IPS-20b (cell line): ENCODE results near the gene ATP2B3.

Source experiments
- H3K27ac ChIP-seq: one replicate; pipeline ENCODE4 v1.5.1; 2013; ENCODE audit warnings: low read length
- H3K27me3 ChIP-seq: 2 replicates; pipeline ENCODE4 v1.6.1; 2013; ENCODE audit warnings: mild to moderate bottlenecking, low read length, inconsistent platforms; ENCODE audit not compliant: insufficient read depth
- H3K36me3 ChIP-seq: 2 replicates; pipeline ENCODE4 v1.6.1; 2013; ENCODE audit warnings: low read depth, mild to moderate bottlenecking, inconsistent platforms, low read length, moderate library complexity; ENCODE audit not compliant: insufficient read depth
- H3K4me1 ChIP-seq: 2 replicates; pipeline ENCODE4 v1.6.1; 2013; ENCODE audit warnings: mild to moderate bottlenecking, control low read depth, inconsistent platforms, low read length, moderate library complexity; ENCODE audit not compliant: insufficient read depth
- H3K4me3 ChIP-seq: 2 replicates; pipeline ENCODE4 v1.5.1; 2013; ENCODE audit warnings: mild to moderate bottlenecking, low read length, inconsistent platforms
- H3K9ac ChIP-seq: 2 replicates; pipeline ENCODE4 v1.6.1; 2013; ENCODE audit warnings: low read depth, mild to moderate bottlenecking, inconsistent platforms, low read length, moderate library complexity
- H3K9me3 ChIP-seq: 2 replicates; pipeline ENCODE4 v1.6.1; 2013; ENCODE audit warnings: mild to moderate bottlenecking, low read depth, low read length, inconsistent platforms; ENCODE audit not compliant: insufficient read depth

The ATP2B3 gene

GRCh38 chrX:153544727-153545126, 27.3 kb downstream of the ATP2B3 start:
- Histone ChIP-seq H3K27me3 (peaks cover 2% of the 10 kb centered on the region; the same call in 1 of the 2 replicates), H3K9ac (no peak overlapping the region), H3K36me3 (no peaks in the 10 kb centered on the region), H3K9me3 (no peaks in the 10 kb centered on the region), H3K4me1 (no peaks in the 10 kb centered on the region), H3K4me3 (no peak overlapping the region), H3K27ac (no peak overlapping the region)

GRCh38 chrX:153546386-153546785, 28.9 kb downstream of the ATP2B3 start:
- Histone ChIP-seq H3K4me1 (no peaks in the 10 kb centered on the region), H3K36me3 (no peaks in the 10 kb centered on the region), H3K27ac (no peak overlapping the region), H3K4me3 (no peak overlapping the region), H3K9ac (no peak overlapping the region), H3K27me3 (no peaks in the 10 kb centered on the region), H3K9me3 (no peaks in the 10 kb centered on the region)

GRCh38 chrX:153547195-153547594, 29.8 kb downstream of the ATP2B3 start:
- H3K4me3 ChIP-seq, result no peak overlapping the region
- H3K27me3 ChIP-seq, result no peaks in the 10 kb centered on the region
- no peaks in the 10 kb centered on the region for H3K36me3 ChIP-seq
- H3K4me1 ChIP-seq, result no peaks in the 10 kb centered on the region
- H3K9ac ChIP-seq, result no peak overlapping the region
- H3K9me3 ChIP-seq, result no peaks in the 10 kb centered on the region
- no peak overlapping the region for H3K27ac ChIP-seq

- Histone ChIP-seq H3K4me3 (no peak overlapping the region), H3K36me3 (no peaks in the 10 kb centered on the region), H3K9ac (no peak overlapping the region), H3K27ac (no peak overlapping the region), H3K4me1 (no peaks in the 10 kb centered on the region), H3K27me3 (no peaks in the 10 kb centered on the region), H3K9me3 (no peaks in the 10 kb centered on the region)
Observed at GRCh38 chrX:153549231-153549630, 31.8 kb downstream of the ATP2B3 start.

GRCh38 chrX:153549807-153550206, 32.4 kb downstream of the ATP2B3 start:
- Histone ChIP-seq H3K4me3 (no peak overlapping the region), H3K9me3 (no peaks in the 10 kb centered on the region), H3K27me3 (no peaks in the 10 kb centered on the region), H3K4me1 (no peaks in the 10 kb centered on the region), H3K9ac (no peak overlapping the region), H3K36me3 (no peaks in the 10 kb centered on the region), H3K27ac (no peak overlapping the region)

- Histone ChIP-seq H3K9ac (no peak overlapping the region), H3K27me3 (no peaks in the 10 kb centered on the region), H3K36me3 (no peaks in the 10 kb centered on the region), H3K27ac (no peak overlapping the region), H3K4me1 (no peaks in the 10 kb centered on the region), H3K9me3 (no peaks in the 10 kb centered on the region), H3K4me3 (no peak overlapping the region)
Observed at GRCh38 chrX:153551135-153551534, 33.7 kb downstream of the ATP2B3 start.

- Histone ChIP-seq H3K4me3 (no peak overlapping the region), H3K9me3 (no peaks in the 10 kb centered on the region), H3K27me3 (no peaks in the 10 kb centered on the region), H3K4me1 (no peaks in the 10 kb centered on the region), H3K36me3 (no peaks in the 10 kb centered on the region), H3K9ac (no peak overlapping the region), H3K27ac (no peak overlapping the region)
Observed at GRCh38 chrX:153554519-153555167, 37.2 kb downstream of the ATP2B3 start.

- H3K9me3 ChIP-seq, result no peaks in the 10 kb centered on the region
- H3K27me3 ChIP-seq, result no peaks in the 10 kb centered on the region
- no peaks in the 10 kb centered on the region for H3K36me3 ChIP-seq
- H3K27ac ChIP-seq, result no peak overlapping the region
- no peak overlapping the region for H3K9ac ChIP-seq
- H3K4me1 ChIP-seq, result no peaks in the 10 kb centered on the region
- no peak overlapping the region for H3K4me3 ChIP-seq
Observed at GRCh38 chrX:153556767-153557166, 39.3 kb downstream of the ATP2B3 start.

GRCh38 chrX:153557618-153558355, 40.3 kb downstream of the ATP2B3 start:
- Histone ChIP-seq H3K9ac (no peak overlapping the region), H3K27ac (no peak overlapping the region), H3K4me3 (no peak overlapping the region), H3K27me3 (no peaks in the 10 kb centered on the region), H3K9me3 (no peaks in the 10 kb centered on the region), H3K4me1 (no peaks in the 10 kb centered on the region), H3K36me3 (no peaks in the 10 kb centered on the region)

GRCh38 chrX:153560000-153560399, 42.6 kb downstream of the ATP2B3 start:
- no peak overlapping the region for H3K27ac ChIP-seq
- no peaks in the 10 kb centered on the region for H3K4me1 ChIP-seq

GRCh38 chrX:153560466-153560865, 43.0 kb downstream of the ATP2B3 start:
- H3K4me3 ChIP-seq, result no peak overlapping the region
- no peaks in the 10 kb centered on the region for H3K27me3 ChIP-seq
- no peaks in the 10 kb centered on the region for H3K9me3 ChIP-seq
- no peak overlapping the region for H3K9ac ChIP-seq
- no peaks in the 10 kb centered on the region for H3K36me3 ChIP-seq
- H3K4me1 ChIP-seq, result no peaks in the 10 kb centered on the region
- H3K27ac ChIP-seq, result no peak overlapping the region

More at GRCh38 chrX:153560000-153560399, 42.6 kb downstream of the ATP2B3 start:
- no peak overlapping the region for H3K9ac ChIP-seq
- H3K9me3 ChIP-seq, result no peaks in the 10 kb centered on the region
- no peaks in the 10 kb centered on the region for H3K36me3 ChIP-seq
- H3K27me3 ChIP-seq, result no peaks in the 10 kb centered on the region
- no peak overlapping the region for H3K4me3 ChIP-seq

GRCh38 chrX:153561337-153561736, 43.9 kb downstream of the ATP2B3 start:
- Histone ChIP-seq H3K27ac (no peak overlapping the region), H3K4me1 (no peaks in the 10 kb centered on the region), H3K27me3 (no peaks in the 10 kb centered on the region), H3K36me3 (no peaks in the 10 kb centered on the region), H3K9me3 (no peaks in the 10 kb centered on the region), H3K9ac (no peak overlapping the region), H3K4me3 (no peak overlapping the region)
